ENCODE results near the gene REV3L.

The REV3L gene

GRCh38 chr6:111468329-111469012, 14.5 kb downstream of the REV3L start:
- no peak for DNase-seq (ENCODE audit: low read depth in 2 of 2)

- no peak for DNase-seq (ENCODE audit: low read depth in 2 of 2)
These were observed 18.8 kb downstream of the REV3L start for GRCh38 chr6:111464184-111464583.

GRCh38 chr6:111462770-111463391, 20.1 kb downstream of the REV3L start:
- DNase-seq (ENCODE audit: low read depth in 2 of 2) = no peak

GRCh38 chr6:111461860-111462259, 21.2 kb downstream of the REV3L start:
- DNase-seq (ENCODE audit: low read depth in 2 of 2) = no peak

GRCh38 chr6:111458670-111459232, 24.3 kb downstream of the REV3L start:
- no peak for DNase-seq (ENCODE audit: low read depth in 2 of 2)

GRCh38 chr6:111456208-111456607, 26.8 kb downstream of the REV3L start:
- DNase-seq (ENCODE audit: low read depth in 2 of 2) = no peak

GRCh38 chr6:111450636-111451035, 32.4 kb downstream of the REV3L start:
- DNase-seq (ENCODE audit: low read depth in 2 of 2) = no peak

- DNase-seq (ENCODE audit: low read depth in 2 of 2) = no peak
These were observed 32.9 kb downstream of the REV3L start for GRCh38 chr6:111450087-111450486.

GRCh38 chr6:111449129-111449528, 33.9 kb downstream of the REV3L start:
- DNase-seq (ENCODE audit: low read depth in 2 of 2) = no peak

- no peak for DNase-seq (ENCODE audit: low read depth in 2 of 2)
These were observed 36.0 kb downstream of the REV3L start for GRCh38 chr6:111447051-111447450.

GRCh38 chr6:111445861-111446267, 37.2 kb downstream of the REV3L start:
- no peak for DNase-seq (ENCODE audit: low read depth in 2 of 2)

- DNase-seq (ENCODE audit: low read depth in 2 of 2) = no peak
These were observed 38.2 kb downstream of the REV3L start for GRCh38 chr6:111444794-111445193.

GRCh38 chr6:111441678-111442243, 41.3 kb downstream of the REV3L start:
- no peak for DNase-seq (ENCODE audit: low read depth in 2 of 2)

- no peak for DNase-seq (ENCODE audit: low read depth in 2 of 2)
These were observed 43.8 kb downstream of the REV3L start for GRCh38 chr6:111439171-111439570.

- DNase-seq (ENCODE audit: low read depth in 2 of 2) = no peak
These were observed 45.4 kb downstream of the REV3L start for GRCh38 chr6:111437573-111437972.

- no peak for DNase-seq (ENCODE audit: low read depth in 2 of 2)
These were observed 50.5 kb downstream of the REV3L start for GRCh38 chr6:111432511-111432910.

GRCh38 chr6:111430605-111431376, 52.2 kb downstream of the REV3L start:
- DNase-seq (ENCODE audit: low read depth in 2 of 2) = no peak

- no peak for DNase-seq (ENCODE audit: low read depth in 2 of 2)
These were observed 53.4 kb downstream of the REV3L start for GRCh38 chr6:111429571-111429970.

GRCh38 chr6:111428811-111429210, 54.2 kb downstream of the REV3L start:
- DNase-seq (ENCODE audit: low read depth in 2 of 2) = no peak

- peak; percentile 37 to 42 for DNase-seq (ENCODE audit: low read depth in 2 of 2)
These were observed 55.5 kb downstream of the REV3L start for GRCh38 chr6:111427341-111428116.
